GM12878 (cell line): Measurements from ENCODE around the gene DNAJC18. TPM values are rescaled to one million over a fixed set of nuclear protein-coding genes. Genes with fewer than 3 reads are reported as not detected.

ENCODE experiments used
- HDAC2 ChIP-seq: fragments of 200-600 bp; sonication (generic); IDR thresholded peaks from 2 replicates; pipeline ENCODE4 v1.6.1; 2017
- MEF2A ChIP-seq: IDR thresholded peaks from 2 replicates; pipeline ENCODE4 v1.6.1; 2011; ENCODE audit warnings: low read depth, mild to moderate bottlenecking, low read length, moderate library complexity; ENCODE audit not compliant: insufficient read depth
- NKRF ChIP-seq: fragments of 450-650 bp; conservative IDR thresholded peaks from 2 replicates; pipeline ENCODE4 v1.6.1; 2017; ENCODE audit warnings: mild to moderate bottlenecking, moderate library complexity
- PML ChIP-seq: IDR thresholded peaks from 2 replicates; pipeline ENCODE4 v1.6.1; 2012; ENCODE audit warnings: low read length, inconsistent platforms
- RAD51 ChIP-seq: fragments of 450-650 bp; IDR thresholded peaks from 2 replicates; pipeline ENCODE4 v1.6.1; 2016; ENCODE audit warnings: moderate library complexity, mild to moderate bottlenecking, inconsistent platforms
- RUNX3 ChIP-seq: IDR thresholded peaks from 2 replicates; pipeline ENCODE4 v1.6.1; 2012; ENCODE audit warnings: low read length, inconsistent platforms
- SMARCA5 ChIP-seq: fragments of 450-650 bp; IDR thresholded peaks from 2 replicates; pipeline ENCODE4 v1.6.1; 2017; ENCODE audit warnings: mild to moderate bottlenecking
- TBL1XR1 ChIP-seq: IDR thresholded peaks from 2 replicates; pipeline ENCODE4 v1.6.1; 2012; ENCODE audit warnings: low read depth, low read length, improper control_type of control experiment
- ZNF207 ChIP-seq: fragments of 450-650 bp; IDR thresholded peaks from 2 replicates; pipeline ENCODE4 v1.6.1; 2014; ENCODE audit warnings: antibody characterized with exemption, mild to moderate bottlenecking, borderline replicate concordance
- polyA plus RNA-seq, 11 experiments: library from polyadenylated mRNA; depleted of rRNA in 4 of 11; unstranded in 6 of 11; stranded (reverse) in 5 of 11; fragments of >200 nt; fragmentation: Nextera tagmentation in 4 of 11; fragmentation: Illumina TruSeq in 1 of 11; extraction: Ambion mirVana in 4 of 11; extraction: Trizol in 1 of 11; gene quantifications; 1 replicate in 1 of 11; 2 replicates in 10 of 11; pipeline versions ENCODE4 v1.2.1 to v1.2.3, GENCODE V29; 2011 to 2016; ENCODE audit warnings: inconsistent platforms in 2 of 11, missing spikeins in 2 of 11, low read depth in 1 of 11
- total RNA-seq, 4 experiments: library from RNA; depleted of rRNA in 3 of 4; stranded (reverse); fragments of >200 nt in 3 of 4; fragmentation: Illumina TruSeq in 1 of 4; extraction: Trizol in 1 of 4; gene quantifications; 2 replicates each; pipeline versions ENCODE4 v1.2.1 to v1.2.3, GENCODE V29; 2013 to 2021

Gene DNAJC18
- total and polyA plus RNA-seq, 10 of the 15 experiments (the other 5 are each of a cell fraction or from before 2014, with no cell fraction given) = 6.4 to 26.7 (median 17.7) TPM

- TF ChIP-seq ZNF207 (peak; percentile 37; the same call in 1 of the 2 replicates), SMARCA5 (0 out of 2 replicates have a peak, but pooled peaks have one; percentile 23), HDAC2 (no peak), NKRF (peak; percentile 32; the same call in 1 of the 2 replicates), MEF2A (0 out of 2 replicates have a peak, but pooled peaks have one; percentile 34), TBL1XR1 (no peak), RAD51 (peak; percentile 23; the same call in 1 of the 2 replicates), RUNX3 (0 out of 2 replicates have a peak, but pooled peaks have one; percentile 16), PML (peak; percentile 27; the same call in 1 of the 2 replicates)
Observed at GRCh38 chr5:139422307-139422893, 16.9 kb downstream of the DNAJC18 start (continued).
